ENCODE measurements around the gene TADA2A. TPM values are rescaled to one million over a fixed set of nuclear protein-coding genes. Genes with fewer than 3 reads are reported as not detected.
A peak's percentile ranks its signal among the peaks of the same experiment; 100 is the strongest.

TADA2A gene
- total RNA-seq, 1 donor = 15.5 TPM

DNA sequence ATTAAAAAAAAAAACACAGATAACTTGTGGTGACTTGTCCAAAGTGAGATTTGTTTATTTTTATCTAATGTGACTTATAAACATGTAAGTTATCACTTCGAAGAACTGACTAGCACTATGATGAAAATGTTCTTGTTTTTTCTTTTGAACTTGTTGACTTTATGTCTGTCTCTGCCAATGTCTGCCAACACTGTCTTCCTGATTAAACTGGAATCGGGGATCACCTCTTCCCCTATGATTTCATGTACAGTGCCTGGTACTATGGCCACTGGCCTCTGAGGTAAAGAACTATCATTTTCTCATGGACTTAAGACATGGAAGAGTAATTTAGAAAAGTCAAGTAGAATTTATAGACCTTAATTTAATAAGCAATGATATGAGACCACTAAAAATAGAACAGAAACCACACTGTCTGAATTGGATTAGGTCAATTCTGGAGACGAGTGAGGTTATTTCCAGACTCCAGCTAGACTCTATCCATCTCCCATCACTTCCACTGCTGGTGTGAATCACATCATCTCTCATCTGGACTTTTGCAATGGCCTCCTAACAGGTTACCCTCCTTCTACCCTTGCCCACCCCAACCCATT lies 22.0 kb upstream of the TADA2A start:
- peak; percentile 6 for DNase-seq (ENCODE audit: low read depth)
- TF ChIP-seq, protein P1, sequence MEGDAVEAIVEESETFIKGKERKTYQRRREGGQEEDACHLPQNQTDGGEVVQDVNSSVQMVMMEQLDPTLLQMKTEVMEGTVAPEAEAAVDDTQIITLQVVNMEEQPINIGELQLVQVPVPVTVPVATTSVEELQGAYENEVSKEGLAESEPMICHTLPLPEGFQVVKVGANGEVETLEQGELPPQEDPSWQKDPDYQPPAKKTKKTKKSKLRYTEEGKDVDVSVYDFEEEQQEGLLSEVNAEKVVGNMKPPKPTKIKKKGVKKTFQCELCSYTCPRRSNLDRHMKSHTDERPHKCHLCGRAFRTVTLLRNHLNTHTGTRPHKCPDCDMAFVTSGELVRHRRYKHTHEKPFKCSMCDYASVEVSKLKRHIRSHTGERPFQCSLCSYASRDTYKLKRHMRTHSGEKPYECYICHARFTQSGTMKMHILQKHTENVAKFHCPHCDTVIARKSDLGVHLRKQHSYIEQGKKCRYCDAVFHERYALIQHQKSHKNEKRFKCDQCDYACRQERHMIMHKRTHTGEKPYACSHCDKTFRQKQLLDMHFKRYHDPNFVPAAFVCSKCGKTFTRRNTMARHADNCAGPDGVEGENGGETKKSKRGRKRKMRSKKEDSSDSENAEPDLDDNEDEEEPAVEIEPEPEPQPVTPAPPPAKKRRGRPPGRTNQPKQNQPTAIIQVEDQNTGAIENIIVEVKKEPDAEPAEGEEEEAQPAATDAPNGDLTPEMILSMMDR (IDR thresholded peaks at IDR 0.05; ENCODE audit: insufficient read depth, low read depth, low read length) = no peak
- no peak overlapping the region for H3K4me3 ChIP-seq (ENCODE audit: low read depth, low read length)

DNA sequence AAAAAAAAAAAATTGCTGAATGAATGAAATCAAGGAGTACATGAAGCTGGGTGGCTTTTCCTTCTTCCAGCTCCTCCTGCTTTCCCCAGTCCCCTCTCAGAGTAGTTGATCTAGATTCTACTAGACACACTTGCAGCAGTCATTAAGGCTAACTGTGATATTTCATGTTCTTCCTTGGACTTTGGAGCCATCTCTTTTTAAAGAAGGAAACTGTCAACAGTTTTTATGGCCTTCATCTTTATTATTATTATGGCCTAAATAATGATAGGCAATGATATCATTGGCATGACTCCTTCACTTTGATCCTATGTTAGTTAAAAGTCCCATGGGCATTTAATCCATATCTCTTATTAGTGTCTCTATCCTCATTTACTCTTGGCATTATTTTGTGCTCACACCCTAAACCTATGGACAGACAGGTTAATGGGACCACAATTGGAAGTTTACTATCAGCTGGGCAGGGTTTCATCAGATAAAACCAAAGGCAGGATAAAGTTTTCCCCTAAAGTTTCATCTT lies 21.2 kb upstream of the TADA2A start:
- TF ChIP-seq, protein P1 (IDR thresholded peaks at IDR 0.05; ENCODE audit: insufficient read depth, low read depth, low read length) = no peak
- no peak for DNase-seq (ENCODE audit: low read depth)
- no peak overlapping the region for H3K4me3 ChIP-seq (ENCODE audit: low read depth, low read length)

GRCh38 chr17:37386462-37386861 lies 20.2 kb upstream of the TADA2A start:
- TF ChIP-seq, protein P1 (IDR thresholded peaks at IDR 0.05; ENCODE audit: insufficient read depth, low read depth, low read length) = no peak
- DNase-seq (ENCODE audit: low read depth) = no peak
- H3K4me3 ChIP-seq (ENCODE audit: low read depth, low read length) = no peak overlapping the region

- H3K4me3 ChIP-seq (ENCODE audit: low read depth, low read length) = no peak overlapping the region
- TF ChIP-seq, protein P1 (IDR thresholded peaks at IDR 0.05; ENCODE audit: insufficient read depth, low read depth, low read length) = no peak
- DNase-seq (ENCODE audit: low read depth) = peak; percentile 28
Measured at GRCh38 chr17:37388266-37388665, 18.4 kb upstream of the TADA2A start.

DNA sequence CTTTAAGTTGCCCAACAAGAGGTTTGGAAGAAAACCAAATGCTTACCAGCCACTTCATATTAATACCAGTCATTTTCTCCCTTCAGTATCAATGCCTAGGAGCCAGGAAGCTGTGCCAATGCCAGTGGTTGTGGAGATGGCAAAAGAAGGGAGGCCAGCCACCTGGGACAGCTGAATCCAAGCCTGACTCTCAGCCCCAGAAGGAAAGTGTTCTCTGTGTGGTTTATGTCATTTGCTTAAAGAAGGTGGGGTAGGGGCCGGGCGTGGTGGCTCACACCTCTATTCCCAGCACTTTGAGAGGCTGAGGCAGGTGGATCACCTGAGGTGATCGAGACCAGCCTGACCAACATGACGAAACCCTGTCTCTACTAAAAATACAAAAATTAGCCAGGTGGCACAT lies 17.5 kb upstream of the TADA2A start:
- H3K4me3 ChIP-seq (ENCODE audit: low read depth, low read length) = no peak overlapping the region
- DNase-seq (ENCODE audit: low read depth) = no peak
- TF ChIP-seq, protein P1 (IDR thresholded peaks at IDR 0.05; ENCODE audit: insufficient read depth, low read depth, low read length) = no peak

- H3K4me3 ChIP-seq (ENCODE audit: low read depth, low read length) = no peak overlapping the region
- TF ChIP-seq, protein P1 (IDR thresholded peaks at IDR 0.05; ENCODE audit: insufficient read depth, low read depth, low read length) = no peak
- no peak for DNase-seq (ENCODE audit: low read depth)
Measured at GRCh38 chr17:37391146-37391545, 15.5 kb upstream of the TADA2A start.
